Stomach (tissue), 9 donors: Measurements from ENCODE around the gene MSTO1. TPM values are rescaled to one million over a fixed set of nuclear protein-coding genes. Genes with fewer than 3 reads are reported as not detected.

ENCODE experiments used
- DNase-seq, 2 donors: peaks; one replicate each; pipeline versions ENCODE4 v3.0.0 to v3.0.0-alpha.2; 2013 to 2019
- H3K27ac ChIP-seq, 5 donors: fragments of 200-600 bp in 4 of 5; sonication (generic) in 4 of 5; one replicate each; pipeline ENCODE4 v1.5.1; 2013 to 2019; ENCODE audit warnings: mild to moderate bottlenecking in 1 of 5, moderate library complexity in 1 of 5
- H3K27me3 ChIP-seq, 3 donors: fragments of 200-600 bp; sonication (generic); one replicate each; pipeline ENCODE4 v1.5.1; 2017 to 2019; ENCODE audit warnings: mixed run types in 1 of 3
- H3K36me3 ChIP-seq, 4 donors: fragments of 200-600 bp; sonication (generic); 1 replicate in 3 of 4; 2 replicates in 1 of 4; pipeline ENCODE4 v1.5.1; 2016 to 2019
- H3K4me1 ChIP-seq, 4 donors: fragments of 200-600 bp; sonication (generic); one replicate each; pipeline ENCODE4 v1.5.1; 2016 to 2019
- H3K4me3 ChIP-seq, 4 donors: fragments of 200-600 bp; sonication (generic) in 3 of 4; one replicate each; pipeline ENCODE4 v1.5.1; 2016 to 2019; ENCODE audit warnings: mild to moderate bottlenecking in 1 of 4
- H3K9me3 ChIP-seq, 4 donors: fragments of 200-600 bp; sonication (generic); one replicate each; pipeline ENCODE4 v1.5.1; 2016 to 2019
- CTCF ChIP-seq, 7 experiments: fragments of 450-650 bp in 4 of 7; fragments of 200-600 bp in 3 of 7; sonication (generic) in 3 of 7; IDR thresholded peaks; one replicate each; pipeline ENCODE4 v1.5.1; 2016 to 2019; ENCODE audit warnings: antibody characterized with exemption in 7 of 7, control low read depth in 2 of 7, mild to moderate bottlenecking in 1 of 7
- EP300 ChIP-seq: sonication (generic); formaldehyde crosslinking; IDR thresholded peaks from one replicate; pipeline ENCODE4 v1.6.1; 2017; ENCODE audit warnings: antibody characterized with exemption
- POLR2A ChIP-seq, 4 donors: fragments of 450-650 bp; IDR thresholded peaks; one replicate each; pipeline ENCODE4 v1.6.1; 2016; ENCODE audit warnings: antibody characterized with exemption in 4 of 4, control low read depth in 2 of 4, mild to moderate bottlenecking in 1 of 4, moderate library complexity in 1 of 4
- POLR2AphosphoS5 ChIP-seq, 3 donors: sonication (generic); formaldehyde crosslinking; IDR thresholded peaks; one replicate each; pipeline ENCODE4 v1.6.1; 2016; ENCODE audit warnings: antibody characterized with exemption in 3 of 3
- WGBS, 5 donors: extraction: QIAGEN DNeasy Blood & Tissue Kit in 3 of 5; methylation state at CpG; one replicate each; pipeline versions ENCODE4 v1.1.5 to v1.1.7; 2013 to 2018; 5-methylcytosine and 5-hydroxymethylcytosine counted together
- intact Hi-C: fragments of 100-400 bp; cut with DNase I; formaldehyde crosslinking; loops from one replicate; pipeline ENCODE4 v1.15.1; 2023; ENCODE audit warnings: low total_unique reads
- polyA plus RNA-seq, 3 donors: library from polyadenylated mRNA; stranded (reverse); fragments of 200-250 nt; gene quantifications; one replicate each; pipeline ENCODE4 v1.2.3, GENCODE V29; 2013
- total RNA-seq, 5 donors: library from RNA; depleted of rRNA; stranded (reverse); fragments of >200 nt; gene quantifications; one replicate each; pipeline versions ENCODE4 v1.1.0 to v1.2.3, GENCODE V29; 2014 to 2016
- donor health status: healthy with polysubstance abuse.
- donor health status: Bipolar disorder and iron deficiency.
- donor health status: healthy.

The MSTO1 gene
- total and polyA plus RNA-seq, 8 donors: 2.3 to 31.0 (median 16.1) TPM

GRCh38 chr1:155649676-155650075, 39.7 kb downstream of the MSTO1 start:
- Histone ChIP-seq H3K27me3 (no peaks in the 10 kb centered on the region), H3K4me3 (no peak overlapping the region), H3K9me3 (no peaks in the 10 kb centered on the region), H3K4me1 (peaks cover 11 to 48% (median 35%) of the 10 kb centered on the region in 4 donors), H3K27ac (no peak overlapping the region), H3K36me3 (no peaks in the 10 kb centered on the region)
- TF ChIP-seq CTCF (IDR thresholded peaks at IDR 0.05) (no peak), POLR2AphosphoS5 (IDR thresholded peaks at IDR 0.05) (no peak), EP300 (no peak), POLR2A (IDR thresholded peaks at IDR 0.05) (no peak)
- no peak for DNase-seq
- intact Hi-C loops: no loop called here

DNA sequence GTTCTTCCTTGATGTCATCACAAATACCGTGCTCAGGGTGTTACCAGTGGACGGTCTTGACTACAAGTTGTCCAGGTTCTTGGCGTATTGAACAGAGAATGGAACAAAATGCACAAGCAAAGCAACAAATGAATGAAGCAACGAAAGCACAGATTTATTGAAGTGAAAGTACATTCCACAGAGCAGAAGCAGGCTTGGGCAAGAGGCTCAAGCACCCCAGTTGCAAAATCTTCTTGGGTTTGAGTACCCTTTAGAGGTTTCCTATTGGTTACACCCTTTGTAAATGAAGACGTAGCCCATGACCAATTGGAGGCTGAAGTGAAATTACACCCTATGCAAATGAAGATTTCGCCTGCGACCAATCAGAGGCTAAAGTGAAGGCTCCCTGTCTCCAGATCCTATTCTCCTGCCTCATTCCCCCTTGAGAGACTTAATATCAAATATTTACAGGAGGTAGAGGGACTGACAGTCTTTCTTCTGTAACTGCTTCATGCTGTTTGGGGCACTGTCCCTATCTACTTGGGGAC, 40.3 kb downstream of the MSTO1 start:
- 89 to 96% (median 93%) methylated on average over 7 of the region's 7 CpGs for WGBS, 5 donors
- Histone ChIP-seq H3K27me3 (no peaks in the 10 kb centered on the region), H3K27ac (no peak overlapping the region), H3K9me3 (no peaks in the 10 kb centered on the region), H3K36me3 (no peaks in the 10 kb centered on the region), H3K4me3 (no peak overlapping the region), H3K4me1 (peaks cover 11 to 41% (median 33%) of the 10 kb centered on the region in 4 donors)
- DNase-seq: no peak
- TF ChIP-seq EP300: no peak
- no peak for TF ChIP-seq CTCF (IDR thresholded peaks at IDR 0.05)
- no peak for TF ChIP-seq POLR2AphosphoS5 (IDR thresholded peaks at IDR 0.05)
- no peak for TF ChIP-seq POLR2A (IDR thresholded peaks at IDR 0.05)
- intact Hi-C loops: no loop called here

GRCh38 chr1:155651861-155652661, 42.0 kb downstream of the MSTO1 start:
- intact Hi-C loops: no loop called here
- WGBS, 5 donors: 60 to 66% (median 66%) methylated on average over 3 of the region's 3 CpGs
- H3K27ac ChIP-seq: peak overlapping the region in 1 of 5 donors; percentile 29
- DNase-seq: no peak
- no peak overlapping the region for H3K4me3 ChIP-seq
- H3K36me3 ChIP-seq: no peaks in the 10 kb centered on the region
- H3K27me3 ChIP-seq: no peaks in the 10 kb centered on the region
- no peak for TF ChIP-seq EP300
- no peak for TF ChIP-seq POLR2A (IDR thresholded peaks at IDR 0.05)
- no peak for TF ChIP-seq CTCF (IDR thresholded peaks at IDR 0.05)
- no peak for TF ChIP-seq POLR2AphosphoS5 (IDR thresholded peaks at IDR 0.05)
- no peaks in the 10 kb centered on the region for H3K9me3 ChIP-seq
- peaks cover 11 to 28% (median 26%) of the 10 kb centered on the region in 4 donors for H3K4me1 ChIP-seq

GRCh38 chr1:155652951-155653350, 42.9 kb downstream of the MSTO1 start:
- Histone ChIP-seq H3K4me3 (no peak overlapping the region), H3K36me3 (peaks cover 0 to under 1% (median 0%) of the 10 kb centered on the region in 4 donors), H3K27me3 (no peaks in the 10 kb centered on the region), H3K27ac (no peak overlapping the region), H3K9me3 (no peaks in the 10 kb centered on the region), H3K4me1 (peaks cover 11 to 28% (median 26%) of the 10 kb centered on the region in 4 donors)
- DNase-seq: no peak
- intact Hi-C loops: no loop called here
- 80 to 89% (median 84%) methylated on average over 3 of the region's 3 CpGs for WGBS, 5 donors
- no peak for TF ChIP-seq EP300
- no peak for TF ChIP-seq CTCF (IDR thresholded peaks at IDR 0.05)
- no peak for TF ChIP-seq POLR2AphosphoS5 (IDR thresholded peaks at IDR 0.05)
- TF ChIP-seq POLR2A (IDR thresholded peaks at IDR 0.05): no peak
